Brain microvascular endothelial cell (primary cell): ENCODE results near the gene CIAO2B.

Experiments
- DNase-seq: peaks from one replicate; pipeline ENCODE4 v3.0.0-alpha.2; 2020
- H3K27ac ChIP-seq: fragments of 250-450 bp; sonication (Bioruptor Pico); 2 replicates; pipeline ENCODE4 v1.5.1; 2020; ENCODE audit warnings: mild to moderate bottlenecking, moderate library complexity
- H3K27me3 ChIP-seq: fragments of 250-450 bp; sonication (Bioruptor Pico); replicated peaks from 2 replicates; pipeline ENCODE4 v1.5.1; 2020; ENCODE audit warnings: mild to moderate bottlenecking
- H3K36me3 ChIP-seq: fragments of 250-450 bp; sonication (Bioruptor Pico); replicated peaks from 2 replicates; pipeline ENCODE4 v1.5.1; 2020; ENCODE audit warnings: mild to moderate bottlenecking
- H3K4me3 ChIP-seq: 2 replicates; pipeline ENCODE4 v1.5.1; 2011; ENCODE audit warnings: low read depth, mild to moderate bottlenecking, control low read depth, low read length, moderate library complexity
- in situ Hi-C: cut with HindIII; loops from 2 replicates; pipeline ENCODE4 v1.10.0; 2017; ENCODE audit warnings: low sequenced_read_pairs, low pct_ligation_motif_present
- TF ChIP-seq, protein P1 (sequence below): IDR thresholded peaks from 2 replicates; pipeline ENCODE4 v1.5.1; 2011; ENCODE audit warnings: low read depth, mild to moderate bottlenecking, moderate library complexity, low read length, control low read depth, inconsistent platforms; ENCODE audit errors: missing control alignments

Gene CIAO2B

DNA sequence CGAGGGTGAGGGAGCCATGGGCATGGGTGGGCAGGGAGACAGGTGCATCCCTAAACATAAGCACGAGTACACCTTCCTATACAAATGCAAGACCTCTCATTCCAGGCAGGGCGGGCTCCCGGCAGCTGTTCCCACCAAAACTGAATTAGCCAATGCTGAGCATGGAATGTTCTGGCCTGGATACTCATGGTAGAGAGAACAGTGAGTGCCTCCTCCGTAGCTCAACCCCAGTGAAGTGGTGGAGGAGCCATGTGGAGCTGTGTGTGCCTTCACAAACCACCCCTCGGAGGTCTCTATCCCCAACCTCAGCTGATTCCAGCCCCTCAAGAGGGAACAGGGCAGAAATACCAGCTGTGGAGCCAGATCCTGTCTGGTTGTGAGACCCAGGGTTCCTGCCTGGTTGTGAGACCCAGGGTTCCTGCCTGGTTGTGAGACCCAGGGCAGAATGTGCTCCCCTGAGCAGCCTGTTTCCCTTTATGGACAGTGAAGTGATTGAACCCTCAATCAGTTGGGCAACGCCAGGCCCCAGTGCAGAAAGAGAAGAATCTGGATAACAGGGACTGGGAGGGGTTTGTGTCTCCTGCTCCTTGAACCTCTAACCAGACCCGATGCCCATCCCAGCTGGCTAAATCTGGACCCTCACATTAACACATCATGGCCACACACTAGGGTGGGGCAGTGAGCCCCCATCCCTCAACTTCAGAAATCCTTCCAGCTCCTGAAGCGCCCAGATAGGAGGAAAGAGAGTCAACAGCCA, 13.1 kb downstream of the CIAO2B start:
- H3K27ac ChIP-seq = no peak overlapping the region
- peaks cover 15% of the 10 kb centered on the region for H3K27me3 ChIP-seq
- no peak overlapping the region for H3K4me3 ChIP-seq
- TF ChIP-seq, protein P1, sequence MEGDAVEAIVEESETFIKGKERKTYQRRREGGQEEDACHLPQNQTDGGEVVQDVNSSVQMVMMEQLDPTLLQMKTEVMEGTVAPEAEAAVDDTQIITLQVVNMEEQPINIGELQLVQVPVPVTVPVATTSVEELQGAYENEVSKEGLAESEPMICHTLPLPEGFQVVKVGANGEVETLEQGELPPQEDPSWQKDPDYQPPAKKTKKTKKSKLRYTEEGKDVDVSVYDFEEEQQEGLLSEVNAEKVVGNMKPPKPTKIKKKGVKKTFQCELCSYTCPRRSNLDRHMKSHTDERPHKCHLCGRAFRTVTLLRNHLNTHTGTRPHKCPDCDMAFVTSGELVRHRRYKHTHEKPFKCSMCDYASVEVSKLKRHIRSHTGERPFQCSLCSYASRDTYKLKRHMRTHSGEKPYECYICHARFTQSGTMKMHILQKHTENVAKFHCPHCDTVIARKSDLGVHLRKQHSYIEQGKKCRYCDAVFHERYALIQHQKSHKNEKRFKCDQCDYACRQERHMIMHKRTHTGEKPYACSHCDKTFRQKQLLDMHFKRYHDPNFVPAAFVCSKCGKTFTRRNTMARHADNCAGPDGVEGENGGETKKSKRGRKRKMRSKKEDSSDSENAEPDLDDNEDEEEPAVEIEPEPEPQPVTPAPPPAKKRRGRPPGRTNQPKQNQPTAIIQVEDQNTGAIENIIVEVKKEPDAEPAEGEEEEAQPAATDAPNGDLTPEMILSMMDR = no peak
- H3K36me3 ChIP-seq = no peaks in the 10 kb centered on the region
- no peak for DNase-seq
- in situ Hi-C loops = no loop called here

DNA sequence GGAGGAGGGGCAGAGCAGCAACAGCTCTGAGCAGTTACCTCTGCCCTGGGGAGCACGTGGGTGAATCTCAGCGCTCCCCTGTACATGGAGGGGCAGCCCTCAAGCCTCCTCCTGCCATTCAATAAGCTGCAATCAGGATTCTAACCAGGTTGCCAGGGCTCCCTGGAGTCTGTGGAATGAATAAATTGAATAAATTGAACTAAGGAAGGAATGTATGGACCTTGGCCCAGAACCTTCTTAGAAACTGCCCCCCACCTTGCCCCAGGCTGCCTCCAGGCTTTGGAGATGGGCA, 14.0 kb downstream of the CIAO2B start:
- Histone ChIP-seq H3K27me3 (peaks cover 15% of the 10 kb centered on the region), H3K36me3 (no peaks in the 10 kb centered on the region), H3K27ac (no peak overlapping the region), H3K4me3 (no peak overlapping the region)
- no peak for DNase-seq
- in situ Hi-C loops = no loop called here
- TF ChIP-seq, protein P1 = no peak

DNA sequence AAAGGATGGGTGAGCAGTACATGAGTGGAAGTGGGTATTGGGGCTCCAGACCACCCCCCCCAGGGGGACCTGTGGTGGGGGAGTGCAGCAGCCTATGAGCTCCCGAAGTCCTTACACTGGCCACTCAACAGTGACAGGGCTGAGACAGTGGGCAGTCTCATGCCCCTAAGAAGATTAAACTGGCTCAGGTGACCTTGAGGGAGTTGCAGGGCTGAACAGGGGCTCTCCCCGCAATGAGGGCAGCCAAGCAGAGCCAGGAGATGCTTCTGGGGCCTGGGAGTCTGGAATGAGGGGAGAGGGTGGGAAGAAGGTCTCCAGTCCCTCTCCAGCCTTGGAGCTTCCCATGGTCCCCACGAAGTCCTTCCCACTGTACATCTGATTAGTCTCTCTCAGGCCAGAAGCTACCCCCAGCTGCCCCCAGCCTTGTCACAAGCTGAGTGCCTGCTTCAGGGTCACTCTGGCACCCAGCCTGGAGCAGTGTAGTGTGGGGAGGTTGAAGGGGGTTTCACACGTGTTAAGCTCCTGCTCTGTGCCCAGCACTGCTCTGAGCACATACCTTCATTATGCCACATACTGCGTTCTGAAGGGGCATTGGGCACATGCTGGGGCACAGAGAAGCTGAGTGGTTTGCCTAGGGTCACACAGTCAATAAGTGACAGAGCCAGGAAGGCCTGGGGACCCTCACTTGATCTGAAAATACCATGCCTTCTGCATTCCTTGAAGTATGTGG, 14.5 kb downstream of the CIAO2B start:
- no peak for DNase-seq
- in situ Hi-C loops = no loop called here
- Histone ChIP-seq H3K36me3 (no peaks in the 10 kb centered on the region), H3K27me3 (peaks cover 15% of the 10 kb centered on the region), H3K27ac (no peak overlapping the region), H3K4me3 (no peak overlapping the region)
- TF ChIP-seq, protein P1 = no peak

DNA sequence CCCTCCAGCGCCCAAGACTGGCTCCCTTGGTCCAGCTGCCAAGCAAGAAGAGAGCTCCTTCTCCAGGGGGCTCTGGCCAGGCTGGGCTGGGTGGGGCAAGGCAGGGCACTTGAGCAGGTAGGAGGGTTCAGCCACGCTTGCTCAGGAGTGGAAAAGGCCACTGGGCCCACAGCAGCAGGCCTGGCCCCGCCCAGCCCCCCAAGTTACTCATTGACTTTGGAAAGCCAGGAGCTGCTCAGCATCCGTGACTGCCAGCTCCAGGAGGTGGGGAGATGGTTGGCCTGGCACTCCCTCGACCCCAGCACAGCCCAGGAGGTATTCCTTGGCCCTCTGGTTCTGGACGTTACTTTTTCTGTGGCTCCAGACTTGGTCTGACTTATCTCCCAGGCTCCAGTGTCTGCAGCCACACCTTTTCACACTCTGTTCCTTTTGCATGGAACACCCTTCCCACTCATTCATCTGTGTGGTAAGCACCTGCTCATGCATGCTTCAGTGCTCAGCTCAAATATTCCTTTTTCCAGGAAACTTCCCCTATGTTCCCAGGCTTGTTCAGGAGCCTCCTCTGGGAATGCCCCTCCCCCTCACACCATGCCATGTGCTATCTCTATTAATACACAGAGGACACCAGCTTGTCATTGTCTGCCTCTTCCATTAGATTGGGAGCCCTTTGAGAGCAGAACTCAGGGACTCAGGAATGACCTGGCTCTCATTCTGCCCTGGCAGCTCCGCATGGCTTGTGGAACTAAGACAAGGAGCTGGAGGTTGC, 15.2 kb downstream of the CIAO2B start, which contains the start of gene CDH16:
CDH16 (minus strand) TSS at position 83 of the 766 bp plus-strand sequence. CDS start 820 bp downstream, outside the sequence.
- Histone ChIP-seq H3K4me3 (no peak within 1 kb of the TSS), H3K27ac (no peak within 1 kb of the TSS), H3K36me3 (no peaks in the 10 kb centered on the region), H3K27me3 (peaks cover 9% of the 10 kb centered on the region)
- in situ Hi-C loops = no loop called here
- TF ChIP-seq, protein P1 = no peak
- DNase-seq = no peak

DNA sequence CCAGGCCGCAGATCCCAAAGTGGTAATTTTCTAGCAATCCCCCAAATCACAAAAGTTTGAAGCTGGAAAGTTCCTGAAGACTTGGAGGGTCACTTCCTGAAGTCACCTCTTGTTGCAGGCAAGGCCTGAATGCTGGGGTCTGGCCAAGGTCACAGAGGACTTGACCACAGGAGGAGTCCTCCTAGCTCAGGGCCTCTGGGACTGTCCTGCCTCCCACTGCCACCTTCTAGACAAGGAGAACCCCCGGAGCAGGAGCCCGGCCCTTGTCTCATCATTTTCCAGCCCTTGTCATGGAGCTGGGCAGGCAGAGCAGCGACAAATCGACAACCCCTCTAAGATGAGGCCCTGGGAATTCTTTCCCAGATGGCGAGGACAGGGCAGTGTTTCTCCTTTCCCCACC, 15.8 kb downstream of the CIAO2B start:
- DNase-seq = no peak
- TF ChIP-seq, protein P1 = no peak
- peaks cover 8% of the 10 kb centered on the region for H3K27me3 ChIP-seq
- in situ Hi-C loops = no loop called here
- no peak overlapping the region for H3K4me3 ChIP-seq
- no peaks in the 10 kb centered on the region for H3K36me3 ChIP-seq
- no peak overlapping the region for H3K27ac ChIP-seq
